GM12873 (cell line): Measurements from ENCODE around the gene PRPH.

Experiments used
- TF ChIP-seq, protein P1 (sequence below): IDR thresholded peaks from 2 replicates; pipeline ENCODE4 v1.5.1; 2012; ENCODE audit warnings: low read depth, mild to moderate bottlenecking, moderate library complexity, low read length, control low read depth; ENCODE audit not compliant: insufficient read depth; ENCODE audit errors: missing control alignments

PRPH gene

DNA sequence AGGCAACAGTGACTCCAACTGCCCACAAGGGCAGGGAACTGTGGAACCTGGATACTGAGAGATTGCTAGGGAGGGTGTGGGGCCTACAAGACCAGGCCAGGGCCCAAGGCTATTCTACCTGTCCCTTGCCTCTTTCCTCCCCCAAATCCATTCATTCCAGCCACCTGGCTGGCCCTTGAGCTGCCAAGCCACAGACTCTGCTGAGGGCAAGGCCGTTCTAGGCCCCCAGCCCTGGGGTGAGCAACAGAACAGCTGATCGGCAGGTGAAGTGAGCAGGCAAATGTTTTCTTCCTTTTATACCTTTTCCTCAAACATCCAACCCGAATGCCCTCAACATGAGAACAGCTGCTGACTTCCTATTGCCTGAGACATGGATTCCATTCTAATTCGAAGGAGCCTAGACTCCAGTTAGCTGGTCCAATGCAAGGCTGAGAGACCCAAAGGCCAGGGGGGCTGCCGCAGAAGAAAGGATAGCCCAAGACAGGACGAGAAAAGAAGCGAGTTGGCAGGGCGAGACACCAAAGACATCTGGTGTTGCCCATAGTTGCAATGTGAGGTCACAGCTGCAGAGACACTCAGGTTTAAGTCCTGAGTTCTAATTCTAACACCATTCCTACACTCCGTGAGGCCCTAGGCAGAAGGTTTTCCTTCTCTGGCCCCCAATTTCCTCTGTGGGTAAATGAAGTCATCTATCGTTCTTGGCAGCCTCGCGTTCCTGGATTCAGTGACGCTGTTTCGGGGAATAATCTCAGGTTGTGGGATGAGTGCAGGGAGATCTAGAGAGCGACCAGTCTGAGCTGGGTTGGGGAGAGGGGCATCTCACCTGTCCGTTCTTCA, 40.4 kb downstream of the PRPH start:
- TF ChIP-seq, protein P1, sequence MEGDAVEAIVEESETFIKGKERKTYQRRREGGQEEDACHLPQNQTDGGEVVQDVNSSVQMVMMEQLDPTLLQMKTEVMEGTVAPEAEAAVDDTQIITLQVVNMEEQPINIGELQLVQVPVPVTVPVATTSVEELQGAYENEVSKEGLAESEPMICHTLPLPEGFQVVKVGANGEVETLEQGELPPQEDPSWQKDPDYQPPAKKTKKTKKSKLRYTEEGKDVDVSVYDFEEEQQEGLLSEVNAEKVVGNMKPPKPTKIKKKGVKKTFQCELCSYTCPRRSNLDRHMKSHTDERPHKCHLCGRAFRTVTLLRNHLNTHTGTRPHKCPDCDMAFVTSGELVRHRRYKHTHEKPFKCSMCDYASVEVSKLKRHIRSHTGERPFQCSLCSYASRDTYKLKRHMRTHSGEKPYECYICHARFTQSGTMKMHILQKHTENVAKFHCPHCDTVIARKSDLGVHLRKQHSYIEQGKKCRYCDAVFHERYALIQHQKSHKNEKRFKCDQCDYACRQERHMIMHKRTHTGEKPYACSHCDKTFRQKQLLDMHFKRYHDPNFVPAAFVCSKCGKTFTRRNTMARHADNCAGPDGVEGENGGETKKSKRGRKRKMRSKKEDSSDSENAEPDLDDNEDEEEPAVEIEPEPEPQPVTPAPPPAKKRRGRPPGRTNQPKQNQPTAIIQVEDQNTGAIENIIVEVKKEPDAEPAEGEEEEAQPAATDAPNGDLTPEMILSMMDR, result no peak

DNA sequence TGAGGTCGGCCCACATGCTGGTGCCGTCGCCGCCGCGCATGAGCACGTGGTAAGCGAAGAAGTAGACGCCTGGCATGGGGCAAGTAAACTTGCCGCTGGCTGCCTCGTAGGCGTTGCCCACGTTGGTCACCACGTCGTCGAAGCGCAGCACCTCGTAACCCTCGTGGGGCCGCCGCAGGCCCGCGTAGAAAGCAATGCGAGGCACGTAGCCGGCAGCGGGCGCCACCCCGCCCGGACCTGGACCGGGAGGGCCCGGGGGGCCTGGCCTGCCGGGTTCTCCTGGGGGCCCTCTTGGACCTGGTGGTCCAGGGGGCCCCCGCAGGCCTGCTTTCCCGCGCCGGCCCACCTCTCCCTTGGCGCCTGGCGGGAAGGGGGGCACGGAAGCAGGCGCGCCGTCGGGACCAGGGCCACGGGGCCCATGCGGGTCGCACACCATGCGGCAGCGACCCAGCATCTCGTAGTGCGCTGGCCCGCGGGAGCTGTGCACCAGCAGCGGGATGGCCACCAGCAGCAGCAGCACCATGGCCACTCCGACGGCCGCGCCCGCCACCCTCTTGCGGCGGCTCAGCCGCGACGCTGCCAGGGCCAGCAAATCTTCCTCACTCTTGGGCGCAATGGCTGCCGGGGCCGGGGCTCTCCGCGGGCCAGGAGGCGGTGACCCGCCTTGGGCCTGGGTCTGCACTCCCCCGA, 41.2 kb downstream of the PRPH start:
- TF ChIP-seq, protein P1, result no peak

DNA sequence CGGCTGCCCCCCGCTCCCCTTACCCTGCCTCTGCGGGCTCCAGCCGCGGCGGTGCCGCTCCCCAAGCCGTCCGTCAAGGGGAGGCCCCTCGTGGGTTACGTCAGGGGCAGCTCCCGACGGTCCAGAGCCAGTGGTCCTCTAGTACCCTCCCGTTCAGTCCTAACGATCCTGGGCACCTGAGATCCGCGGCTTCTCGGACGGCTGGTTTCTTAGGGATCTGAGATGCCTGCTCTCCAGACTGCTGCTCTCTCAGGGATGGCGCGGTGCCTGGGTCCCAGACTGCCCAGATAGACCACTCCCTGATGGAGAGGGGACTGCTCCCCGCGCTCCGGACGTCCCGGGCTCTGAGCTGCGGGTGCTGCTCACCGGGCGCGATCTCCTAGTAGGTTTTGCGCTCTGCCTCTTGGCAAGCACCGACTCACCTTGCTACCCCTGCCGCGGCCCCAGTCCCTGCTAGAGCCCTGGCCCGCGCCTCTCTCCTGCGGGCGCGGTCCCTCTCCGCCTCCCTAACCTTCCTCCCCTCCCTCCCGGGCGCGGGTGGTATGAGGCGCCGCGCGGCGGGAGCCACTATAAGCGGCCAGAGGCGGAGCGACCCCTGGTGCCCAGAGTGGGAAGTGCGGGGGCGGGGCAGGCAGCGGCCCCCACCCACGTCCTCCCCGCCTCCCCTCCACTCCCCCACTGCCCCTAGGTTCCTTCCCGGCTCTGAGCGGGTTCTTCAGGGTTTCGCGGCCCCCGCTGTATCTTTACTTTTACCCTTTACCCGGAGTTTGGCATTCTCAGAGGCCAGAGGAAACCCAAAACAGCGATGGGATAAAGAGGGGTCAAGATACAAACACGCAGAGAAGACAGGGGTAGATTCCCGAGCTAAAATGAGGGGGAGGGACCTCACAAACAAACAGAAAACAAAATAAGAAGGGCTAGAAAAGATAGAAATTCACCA, 42.0 kb downstream of the PRPH start, which contains the start of gene C1QL4:
Gene C1QL4 (minus strand): TSS at position 544 of the 940 bp plus-strand sequence. CDS start 711 bp downstream, outside the sequence.
- TF ChIP-seq, protein P1, result peak; percentile 79

DNA sequence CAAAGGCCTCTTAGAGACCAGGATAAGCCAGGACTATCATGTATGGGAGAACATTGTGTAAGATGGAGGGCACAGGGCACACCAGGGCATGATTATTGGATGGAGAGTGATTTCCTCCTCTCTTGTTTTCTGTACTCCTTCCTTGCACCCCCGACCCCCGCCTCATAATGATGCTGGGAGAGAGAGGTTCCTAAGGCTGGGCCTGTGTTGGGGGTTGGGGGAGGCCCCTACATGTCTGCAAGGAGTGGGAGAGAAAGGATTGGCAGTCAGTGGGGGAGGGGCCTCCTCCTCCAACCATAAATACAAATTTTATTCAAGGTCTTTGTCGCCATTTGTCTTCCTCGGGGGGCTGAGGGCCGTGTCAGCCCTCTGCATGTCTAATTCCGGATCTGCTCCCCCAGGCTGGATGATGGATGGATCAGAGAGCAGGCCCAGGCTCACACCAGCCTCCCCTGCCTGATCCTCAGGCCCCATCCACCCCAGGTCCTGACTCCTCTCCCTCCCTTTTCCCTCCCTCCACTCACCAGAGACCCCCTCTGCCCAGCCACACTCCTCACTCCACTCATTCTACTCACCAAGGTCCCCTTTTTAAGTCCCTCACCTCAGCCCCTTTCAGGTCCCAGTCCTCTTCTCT, 44.0 kb downstream of the PRPH start:
- TF ChIP-seq, protein P1, result no peak

DNA sequence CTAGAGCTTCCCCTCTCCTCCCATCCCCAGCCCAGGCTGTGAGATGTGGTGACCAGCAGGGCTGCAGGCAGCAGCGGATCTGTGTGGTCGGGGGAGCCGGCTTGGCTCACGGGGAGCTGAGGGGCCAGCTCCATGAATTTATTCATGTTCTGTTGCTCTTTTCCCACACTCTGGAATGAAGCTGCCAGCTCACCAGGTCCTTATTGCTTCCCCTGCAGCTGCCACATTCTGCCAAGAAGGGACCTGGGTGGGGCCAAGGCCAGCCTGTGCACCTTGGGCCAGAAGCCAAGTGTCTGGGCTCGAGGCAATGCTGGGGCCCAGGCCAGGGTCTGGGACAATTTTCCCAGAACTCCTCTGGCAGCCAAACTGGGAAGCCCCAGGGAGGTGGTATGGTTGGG, 44.5 kb downstream of the PRPH start:
- TF ChIP-seq, protein P1, result no peak

DNA sequence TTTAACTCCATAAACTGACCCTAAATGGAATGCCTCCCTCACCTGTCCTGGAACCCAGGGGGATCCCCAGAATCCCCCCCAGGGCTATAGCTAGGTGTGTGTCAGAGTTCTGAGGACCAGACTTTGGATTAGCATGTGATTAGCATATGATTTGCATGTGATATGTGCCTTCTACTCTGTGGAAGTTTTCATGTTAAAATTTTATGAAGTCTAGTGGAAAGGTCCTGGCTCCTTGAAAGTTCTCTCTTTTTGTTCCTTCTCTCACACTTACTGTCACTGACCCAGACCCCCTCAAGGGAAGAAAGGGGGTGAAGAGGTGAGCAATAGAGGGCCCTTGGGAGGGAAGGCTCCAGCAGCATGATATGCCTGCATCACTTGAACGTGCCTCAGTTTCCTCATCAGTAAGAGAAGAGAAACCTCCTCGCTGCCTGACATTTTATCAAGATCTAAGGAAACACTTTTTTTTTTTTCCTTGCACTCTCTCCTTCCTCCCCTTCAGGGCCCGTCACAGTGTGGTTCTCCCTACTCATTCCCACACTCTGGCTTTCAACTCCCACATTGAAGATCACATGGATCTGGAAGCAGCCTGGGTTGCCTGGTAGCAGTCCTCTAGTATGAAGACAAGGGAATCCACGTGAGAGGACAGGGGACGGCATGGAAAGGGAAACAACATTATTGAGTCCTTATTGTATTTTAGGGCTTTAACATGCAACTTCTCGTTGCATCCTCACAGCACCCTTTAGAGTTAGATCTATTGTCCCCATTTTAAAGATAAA, 45.3 kb downstream of the PRPH start:
- TF ChIP-seq, protein P1, result no peak
